Measurements from ENCODE around the gene TIAM2.
A peak's percentile ranks its signal among the peaks of the same experiment; 100 is the strongest.

- TF ChIP-seq FOXK2 (IDR thresholded peaks at IDR 0.05): no peak
- TF ChIP-seq CREB1 (IDR thresholded peaks at IDR 0.05; ENCODE audit: low read depth): peak; percentile 84
- TF ChIP-seq WRNIP1 (IDR thresholded peaks at IDR 0.05; ENCODE audit: borderline replicate concordance, low read depth, low read length): no peak
- TF ChIP-seq, protein P1, sequence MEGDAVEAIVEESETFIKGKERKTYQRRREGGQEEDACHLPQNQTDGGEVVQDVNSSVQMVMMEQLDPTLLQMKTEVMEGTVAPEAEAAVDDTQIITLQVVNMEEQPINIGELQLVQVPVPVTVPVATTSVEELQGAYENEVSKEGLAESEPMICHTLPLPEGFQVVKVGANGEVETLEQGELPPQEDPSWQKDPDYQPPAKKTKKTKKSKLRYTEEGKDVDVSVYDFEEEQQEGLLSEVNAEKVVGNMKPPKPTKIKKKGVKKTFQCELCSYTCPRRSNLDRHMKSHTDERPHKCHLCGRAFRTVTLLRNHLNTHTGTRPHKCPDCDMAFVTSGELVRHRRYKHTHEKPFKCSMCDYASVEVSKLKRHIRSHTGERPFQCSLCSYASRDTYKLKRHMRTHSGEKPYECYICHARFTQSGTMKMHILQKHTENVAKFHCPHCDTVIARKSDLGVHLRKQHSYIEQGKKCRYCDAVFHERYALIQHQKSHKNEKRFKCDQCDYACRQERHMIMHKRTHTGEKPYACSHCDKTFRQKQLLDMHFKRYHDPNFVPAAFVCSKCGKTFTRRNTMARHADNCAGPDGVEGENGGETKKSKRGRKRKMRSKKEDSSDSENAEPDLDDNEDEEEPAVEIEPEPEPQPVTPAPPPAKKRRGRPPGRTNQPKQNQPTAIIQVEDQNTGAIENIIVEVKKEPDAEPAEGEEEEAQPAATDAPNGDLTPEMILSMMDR (IDR thresholded peaks at IDR 0.05 in 2 of 3, conservative IDR thresholded peaks at IDR 0.05 in 1 of 3; ENCODE audit: control insufficient read depth in 2 of 3, extremely low read depth in 1 of 3, insufficient read depth in 1 of 3, low read depth in 3 of 3, low read length in 3 of 3): no peak
- TF ChIP-seq RAD21 (IDR thresholded peaks at IDR 0.05; ENCODE audit: insufficient read depth, low read depth, low read length): no peak
- no peak for TF ChIP-seq TARDBP (IDR thresholded peaks at IDR 0.05; ENCODE audit: borderline replicate concordance)
- TF ChIP-seq USF2 (IDR thresholded peaks at IDR 0.05; ENCODE audit: borderline replicate concordance, low read depth, low read length): no peak
- TF ChIP-seq SIN3A (IDR thresholded peaks at IDR 0.05; ENCODE audit: low read depth, low read length): no peak
- TF ChIP-seq, protein P2, sequence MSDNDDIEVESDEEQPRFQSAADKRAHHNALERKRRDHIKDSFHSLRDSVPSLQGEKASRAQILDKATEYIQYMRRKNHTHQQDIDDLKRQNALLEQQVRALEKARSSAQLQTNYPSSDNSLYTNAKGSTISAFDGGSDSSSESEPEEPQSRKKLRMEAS (IDR thresholded peaks at IDR 0.05; ENCODE audit: low read depth, low read length): no peak
- TF ChIP-seq MYC (IDR thresholded peaks at IDR 0.05; ENCODE audit: insufficient read depth, insufficient read length, insufficient replicate concordance, low read length, severe bottlenecking): no peak
These were observed 228.7 kb downstream of the TIAM2 start for GRCh38 chr6:155223646-155224451.

All from GM12878 (cell line).